Measurements from ENCODE around the gene TEC.
"Not testable (repeated sequence)": the region's sequence is repeated elsewhere in the genome, so short reads cannot be mapped to it uniquely, and the experiment has no call there.

The TEC gene

GRCh38 chr4:48286060-48286459 lies 16.4 kb upstream of the TEC start:
- Mint-ChIP-seq H3K9me3 (peaks cover 19% of the 10 kb centered on the region), H3K27me3 (peaks cover 19% of the 10 kb centered on the region)
- H3K4me1 Mint-ChIP-seq (ENCODE audit: low read depth); H3K36me3 Mint-ChIP-seq (ENCODE audit: low read depth); H3K27ac Mint-ChIP-seq; H3K4me3 Mint-ChIP-seq: not testable (repeated sequence)

- not testable (repeated sequence) for H3K27ac Mint-ChIP-seq; H3K4me1 Mint-ChIP-seq (ENCODE audit: low read depth); H3K36me3 Mint-ChIP-seq (ENCODE audit: low read depth); H3K4me3 Mint-ChIP-seq
- H3K9me3 Mint-ChIP-seq = peaks cover 19% of the 10 kb centered on the region
- peaks cover 23% of the 10 kb centered on the region for H3K27me3 Mint-ChIP-seq
Measured at GRCh38 chr4:48285640-48286039, 16.0 kb upstream of the TEC start.

GRCh38 chr4:48275686-48276085 lies 6.0 kb upstream of the TEC start:
- peaks cover 6% of the 10 kb centered on the region for H3K4me1 Mint-ChIP-seq (ENCODE audit: low read depth)
- H3K27me3 Mint-ChIP-seq = peaks cover 10% of the 10 kb centered on the region
- no peak overlapping the region for H3K27ac Mint-ChIP-seq
- H3K4me3 Mint-ChIP-seq = no peak overlapping the region
- H3K9me3 Mint-ChIP-seq = no peaks in the 10 kb centered on the region
- peaks cover 4% of the 10 kb centered on the region for H3K36me3 Mint-ChIP-seq (ENCODE audit: low read depth)

GRCh38 chr4:48275247-48275646 lies 5.6 kb upstream of the TEC start:
- Mint-ChIP-seq H3K9me3 (no peaks in the 10 kb centered on the region), H3K27me3 (peaks cover 8% of the 10 kb centered on the region), H3K27ac (no peak overlapping the region), H3K36me3 (ENCODE audit: low read depth) (peaks cover 4% of the 10 kb centered on the region), H3K4me3 (no peak overlapping the region), H3K4me1 (ENCODE audit: low read depth) (peaks cover 10% of the 10 kb centered on the region)

GRCh38 chr4:48271626-48272025 lies 2.0 kb upstream of the TEC start:
- Mint-ChIP-seq H3K36me3 (ENCODE audit: low read depth) (no peaks in the 10 kb centered on the region), H3K4me3 (no peak overlapping the region), H3K27ac (no peak overlapping the region), H3K27me3 (no peaks in the 10 kb centered on the region), H3K4me1 (ENCODE audit: low read depth) (peaks cover 25% of the 10 kb centered on the region), H3K9me3 (no peaks in the 10 kb centered on the region)

- H3K36me3 Mint-ChIP-seq (ENCODE audit: low read depth) = no peaks in the 10 kb centered on the region
- no peaks in the 10 kb centered on the region for H3K27me3 Mint-ChIP-seq
- H3K27ac Mint-ChIP-seq = no peak overlapping the region
- peaks cover 25% of the 10 kb centered on the region for H3K4me1 Mint-ChIP-seq (ENCODE audit: low read depth)
- peak overlapping the region; percentile 95 for H3K4me3 Mint-ChIP-seq
- H3K9me3 Mint-ChIP-seq = no peaks in the 10 kb centered on the region
Measured at GRCh38 chr4:48270951-48271473, 1.4 kb upstream of the TEC start.

GRCh38 chr4:48270523-48270897 lies 872 bp upstream of the TEC start:
- Mint-ChIP-seq H3K27me3 (no peaks in the 10 kb centered on the region), H3K9me3 (no peaks in the 10 kb centered on the region), H3K4me3 (peak overlapping the region; percentile 95), H3K36me3 (ENCODE audit: low read depth) (no peaks in the 10 kb centered on the region), H3K4me1 (ENCODE audit: low read depth) (peaks cover 25% of the 10 kb centered on the region), H3K27ac (peak overlapping the region; percentile 81)

GRCh38 chr4:48269861-48270522 lies 354 bp upstream of the TEC start:
- Mint-ChIP-seq H3K27ac (peak overlapping the region; percentile 81), H3K9me3 (no peaks in the 10 kb centered on the region), H3K36me3 (ENCODE audit: low read depth) (no peaks in the 10 kb centered on the region), H3K4me1 (ENCODE audit: low read depth) (peaks cover 25% of the 10 kb centered on the region), H3K4me3 (peak overlapping the region; percentile 95), H3K27me3 (no peaks in the 10 kb centered on the region)

- peaks cover 25% of the 10 kb centered on the region for H3K4me1 Mint-ChIP-seq (ENCODE audit: low read depth)
- no peak overlapping the region for H3K4me3 Mint-ChIP-seq
- no peaks in the 10 kb centered on the region for H3K9me3 Mint-ChIP-seq
- no peaks in the 10 kb centered on the region for H3K27me3 Mint-ChIP-seq
- H3K27ac Mint-ChIP-seq = no peak overlapping the region
- H3K36me3 Mint-ChIP-seq (ENCODE audit: low read depth) = no peaks in the 10 kb centered on the region
Measured at GRCh38 chr4:48267574-48267973, 2.1 kb downstream of the TEC start.

- no peak overlapping the region for H3K4me3 Mint-ChIP-seq
- no peaks in the 10 kb centered on the region for H3K27me3 Mint-ChIP-seq
- H3K36me3 Mint-ChIP-seq (ENCODE audit: low read depth) = no peaks in the 10 kb centered on the region
- no peaks in the 10 kb centered on the region for H3K9me3 Mint-ChIP-seq
- no peak overlapping the region for H3K27ac Mint-ChIP-seq
- H3K4me1 Mint-ChIP-seq (ENCODE audit: low read depth) = peaks cover 26% of the 10 kb centered on the region
Measured at GRCh38 chr4:48266781-48267180, 2.9 kb downstream of the TEC start.

GRCh38 chr4:48262926-48263325 lies 6.7 kb downstream of the TEC start:
- H3K4me1 Mint-ChIP-seq (ENCODE audit: low read depth) = peaks cover 12% of the 10 kb centered on the region
- no peak overlapping the region for H3K4me3 Mint-ChIP-seq
- no peaks in the 10 kb centered on the region for H3K27me3 Mint-ChIP-seq
- H3K36me3 Mint-ChIP-seq (ENCODE audit: low read depth) = no peaks in the 10 kb centered on the region
- no peaks in the 10 kb centered on the region for H3K9me3 Mint-ChIP-seq
- no peak overlapping the region for H3K27ac Mint-ChIP-seq

GRCh38 chr4:48262484-48262883 lies 7.2 kb downstream of the TEC start:
- Mint-ChIP-seq H3K9me3 (no peaks in the 10 kb centered on the region), H3K27me3 (no peaks in the 10 kb centered on the region), H3K4me1 (ENCODE audit: low read depth) (peaks cover 12% of the 10 kb centered on the region), H3K4me3 (no peak overlapping the region), H3K27ac (no peak overlapping the region), H3K36me3 (ENCODE audit: low read depth) (no peaks in the 10 kb centered on the region)

GRCh38 chr4:48261281-48261680 lies 8.4 kb downstream of the TEC start:
- Mint-ChIP-seq H3K27me3 (no peaks in the 10 kb centered on the region), H3K4me3 (no peak overlapping the region), H3K36me3 (ENCODE audit: low read depth) (no peaks in the 10 kb centered on the region), H3K9me3 (no peaks in the 10 kb centered on the region), H3K27ac (no peak overlapping the region), H3K4me1 (ENCODE audit: low read depth) (peaks cover 12% of the 10 kb centered on the region)

GRCh38 chr4:48259748-48260147 lies 9.9 kb downstream of the TEC start:
- Mint-ChIP-seq H3K9me3 (no peaks in the 10 kb centered on the region), H3K4me1 (ENCODE audit: low read depth) (peaks cover 12% of the 10 kb centered on the region), H3K36me3 (ENCODE audit: low read depth) (no peaks in the 10 kb centered on the region), H3K27ac (no peak overlapping the region), H3K4me3 (no peak overlapping the region), H3K27me3 (no peaks in the 10 kb centered on the region)

GRCh38 chr4:48258845-48259397 lies 10.7 kb downstream of the TEC start:
- Mint-ChIP-seq H3K4me1 (ENCODE audit: low read depth) (peaks cover 12% of the 10 kb centered on the region), H3K9me3 (no peaks in the 10 kb centered on the region), H3K36me3 (ENCODE audit: low read depth) (no peaks in the 10 kb centered on the region), H3K27ac (no peak overlapping the region), H3K27me3 (no peaks in the 10 kb centered on the region), H3K4me3 (no peak overlapping the region)

GRCh38 chr4:48255959-48256342 lies 13.7 kb downstream of the TEC start:
- Mint-ChIP-seq H3K9me3 (no peaks in the 10 kb centered on the region), H3K27ac (no peak overlapping the region), H3K4me3 (no peak overlapping the region), H3K27me3 (no peaks in the 10 kb centered on the region), H3K36me3 (ENCODE audit: low read depth) (no peaks in the 10 kb centered on the region), H3K4me1 (ENCODE audit: low read depth) (peaks cover 2% of the 10 kb centered on the region)

Data from stimulated activated naive CD8-positive, alpha-beta T cell treated with anti-CD3 and anti-CD28 coated beads, Interleukin-15, Interleukin-2, amounts not matched to agents 100 ng/mL and 50 ng/mL, for 24 hours (primary cell).